Caco-2 (cell line): ENCODE results near the gene PTPRN2. TPM values are rescaled to one million over a fixed set of nuclear protein-coding genes. Genes with fewer than 3 reads are reported as not detected.

Experiments
- BruUV-seq: library from RNA; stranded (reverse); fragments of 400-500 nt; replicated peaks from 2 replicates; lab custom pipeline; 2021; lab: Mats Ljungman, UMichigan
- CTCF ChIA-PET: fragments of 300-600 bp; sonication (Branson Sonifier 250); formaldehyde crosslinking; loops from one replicate; lab custom pipeline; 2022; ENCODE audit warnings: antibody characterized with exemption; lab: Charles Lee
- POLR2A ChIA-PET: fragments of 300-600 bp; sonication (Branson Sonifier 250); formaldehyde crosslinking; loops from one replicate; lab custom pipeline; 2022; ENCODE audit warnings: antibody characterized with exemption; lab: Charles Lee
- DNase-seq, 2 experiments: peaks; one replicate each; pipeline versions ENCODE4 v3.0.0 to v3.0.0-alpha.2; 2020 to 2022
- H3K27me3 ChIP-seq: replicated peaks from 2 replicates; pipeline ENCODE4 v1.6.0; 2011; ENCODE audit warnings: low read length; ENCODE audit not compliant: control insufficient read depth, insufficient read depth
- H3K36me3 ChIP-seq: 2 replicates; pipeline ENCODE4 v1.5.1; 2011; ENCODE audit warnings: low read length; ENCODE audit not compliant: control insufficient read depth, insufficient read depth
- H3K4me1 ChIP-seq: fragments of 250-450 bp; sonication (Bioruptor Pico); 2 replicates; pipeline ENCODE4 v1.5.1; 2020; ENCODE audit warnings: mild to moderate bottlenecking
- H3K4me3 ChIP-seq: 2 replicates; pipeline ENCODE4 v1.5.1; 2011; ENCODE audit warnings: low read depth, mild to moderate bottlenecking, control low read depth, low read length
- H3K9me3 ChIP-seq: fragments of 250-450 bp; sonication (Bioruptor Pico); 2 replicates; pipeline ENCODE4 v1.5.1; 2020; ENCODE audit warnings: mild to moderate bottlenecking, moderate library complexity
- H3K27ac Mint-ChIP-seq: one replicate; pipeline ENCODE4 v1.8.0; 2022; ENCODE audit warnings: mixed read lengths; ENCODE audit not compliant: unreplicated experiment
- H3K27me3 Mint-ChIP-seq: one replicate; pipeline ENCODE4 v1.8.0; 2022; ENCODE audit warnings: mixed read lengths; ENCODE audit not compliant: insufficient read depth, unreplicated experiment
- H3K36me3 Mint-ChIP-seq: one replicate; pipeline ENCODE4 v1.8.0; 2022; ENCODE audit warnings: mild to moderate bottlenecking, mixed read lengths; ENCODE audit not compliant: insufficient read depth, unreplicated experiment
- H3K4me1 Mint-ChIP-seq: one replicate; pipeline ENCODE4 v1.8.0; 2022; ENCODE audit warnings: low read depth, mixed read lengths; ENCODE audit not compliant: unreplicated experiment
- H3K4me3 Mint-ChIP-seq: one replicate; pipeline ENCODE4 v1.8.0; 2022; ENCODE audit warnings: mild to moderate bottlenecking, moderate library complexity, mixed read lengths; ENCODE audit not compliant: unreplicated experiment
- H3K9me3 Mint-ChIP-seq: one replicate; pipeline ENCODE4 v1.8.0; 2022; ENCODE audit warnings: mixed read lengths; ENCODE audit not compliant: unreplicated experiment
- CTCF ChIP-seq, 2 experiments: fragments of 200-600 bp in 1 of 2; IDR thresholded peaks; 1 replicate in 1 of 2; 2 replicates in 1 of 2; pipeline versions ENCODE4 v1.5.1 to v1.8.0; 2011 to 2022; ENCODE audit warnings: antibody characterized with exemption in 1 of 2, control low read depth in 1 of 2, inconsistent platforms in 1 of 2, low read depth in 1 of 2, low read length in 1 of 2, mild to moderate bottlenecking in 1 of 2, moderate library complexity in 1 of 2; ENCODE audit not compliant: insufficient read depth in 1 of 2, severe bottlenecking in 1 of 2, unreplicated experiment in 1 of 2
- intact Hi-C: fragments of 100-400 bp; cut with micrococcal nuclease; formaldehyde crosslinking; loops from one replicate; pipeline ENCODE4 v1.10.0; 2022; ENCODE audit not compliant: unreplicated experiment
- total RNA-seq: library from RNA; stranded (reverse); gene quantifications from 2 replicates; pipeline ENCODE4 v1.2.3, GENCODE V29; 2022

PTPRN2 gene
- total RNA-seq, 1 experiment from 2014 or later, result 1.4 TPM

GRCh38 chr7:158025686-158026600 lies 561.7 kb downstream of the PTPRN2 start:
- BruUV-seq, result no TSS peak
- no peaks in the 10 kb centered on the region for H3K4me1 ChIP-seq
- Mint-ChIP-seq H3K36me3 (no peaks in the 10 kb centered on the region), H3K27ac (no peak overlapping the region), H3K4me3 (no peak overlapping the region), H3K9me3 (no peaks in the 10 kb centered on the region), H3K27me3 (no peaks in the 10 kb centered on the region), H3K4me1 (no peaks in the 10 kb centered on the region)
- no peaks in the 10 kb centered on the region for H3K27me3 ChIP-seq
- ChIA-PET CTCF (no interaction called here), POLR2A (no interaction called here)
- DNase-seq, result no peak
- TF ChIP-seq CTCF (IDR thresholded peaks at IDR 0.05; ENCODE audit: insufficient read depth in 1 of 2, low read depth in 1 of 2, low read length in 1 of 2, severe bottlenecking in 1 of 2, unreplicated experiment in 1 of 2), result no peak
- no peaks in the 10 kb centered on the region for H3K36me3 ChIP-seq
- H3K4me3 ChIP-seq, result no peak overlapping the region
- H3K9me3 ChIP-seq, result no peaks in the 10 kb centered on the region
- intact Hi-C loops, result no loop called here

- intact Hi-C loops, result no loop called here
- no peaks in the 10 kb centered on the region for H3K9me3 ChIP-seq
- no peak for DNase-seq
- Mint-ChIP-seq H3K4me3 (no peak overlapping the region), H3K4me1 (no peaks in the 10 kb centered on the region), H3K9me3 (no peaks in the 10 kb centered on the region), H3K27ac (no peak overlapping the region), H3K27me3 (no peaks in the 10 kb centered on the region), H3K36me3 (no peaks in the 10 kb centered on the region)
- POLR2A ChIA-PET, result no interaction called here
- no peaks in the 10 kb centered on the region for H3K4me1 ChIP-seq
- CTCF ChIA-PET, result interaction anchor here (0.5 kb wide), 1 partner anchor 638 kb away, joined by 4 read pairs; no protein-coding TSS in a partner anchor
- no peaks in the 10 kb centered on the region for H3K36me3 ChIP-seq
- no peak for TF ChIP-seq CTCF (IDR thresholded peaks at IDR 0.05; ENCODE audit: insufficient read depth in 1 of 2, low read depth in 1 of 2, low read length in 1 of 2, severe bottlenecking in 1 of 2, unreplicated experiment in 1 of 2)
- H3K4me3 ChIP-seq, result no peak overlapping the region
- no peaks in the 10 kb centered on the region for H3K27me3 ChIP-seq
- BruUV-seq, result no TSS peak
These were observed 562.7 kb downstream of the PTPRN2 start for GRCh38 chr7:158024881-158025280.

- no peak overlapping the region for H3K4me3 Mint-ChIP-seq
- ChIA-PET CTCF (interaction anchor here (0.5 kb wide), 1 partner anchor 638 kb away, joined by 4 read pairs; no protein-coding TSS in a partner anchor), POLR2A (no interaction called here)
- H3K9me3 Mint-ChIP-seq, result no peaks in the 10 kb centered on the region
- H3K27ac Mint-ChIP-seq, result no peak overlapping the region
- no peaks in the 10 kb centered on the region for H3K27me3 Mint-ChIP-seq
- intact Hi-C loops, result no loop called here
- no peaks in the 10 kb centered on the region for H3K36me3 Mint-ChIP-seq
- no peaks in the 10 kb centered on the region for H3K9me3 ChIP-seq
- H3K27me3 ChIP-seq, result no peaks in the 10 kb centered on the region
- H3K4me1 ChIP-seq, result no peaks in the 10 kb centered on the region
- no peaks in the 10 kb centered on the region for H3K4me1 Mint-ChIP-seq
- H3K4me3 ChIP-seq, result no peak overlapping the region
- no peak for TF ChIP-seq CTCF (IDR thresholded peaks at IDR 0.05; ENCODE audit: insufficient read depth in 1 of 2, low read depth in 1 of 2, low read length in 1 of 2, severe bottlenecking in 1 of 2, unreplicated experiment in 1 of 2)
- no peak for DNase-seq
- no peaks in the 10 kb centered on the region for H3K36me3 ChIP-seq
- no TSS peak for BruUV-seq
These were observed 563.3 kb downstream of the PTPRN2 start for GRCh38 chr7:158024351-158024715.
